ENCODE data around the gene MRPL23.

MRPL23 gene

DNA sequence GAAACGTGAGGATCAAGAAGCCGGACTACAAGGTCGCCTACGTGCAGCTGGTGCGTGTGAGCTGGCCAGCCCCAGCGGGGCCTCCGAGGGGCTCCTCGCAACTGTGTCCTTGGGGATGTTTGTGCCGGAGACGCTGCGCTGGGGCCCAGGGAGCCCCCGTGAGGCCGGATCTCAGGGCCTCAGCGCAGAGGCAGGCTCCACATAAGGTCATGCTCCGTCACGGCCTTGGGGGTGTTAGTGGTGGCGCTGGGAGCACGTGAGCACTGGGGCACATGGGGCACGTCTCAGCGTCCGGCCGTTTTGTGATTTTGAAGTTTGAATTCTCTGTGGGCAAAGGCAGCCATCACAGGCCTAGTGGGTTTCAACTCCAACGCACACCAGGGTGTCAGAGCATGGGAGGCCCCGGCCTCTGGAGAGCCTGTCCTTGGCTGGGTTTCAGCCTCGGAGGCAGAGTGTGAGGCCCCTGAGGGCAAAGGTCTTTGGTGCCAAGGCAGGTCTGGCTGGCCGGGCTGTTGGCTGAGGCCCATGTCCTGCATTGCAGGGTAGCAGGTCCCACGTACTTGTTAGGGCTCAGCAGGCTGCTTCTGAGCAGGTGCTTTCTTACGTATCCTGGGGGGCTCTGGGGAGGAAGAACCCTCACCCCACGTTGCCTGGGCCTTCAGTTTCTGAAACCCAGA lies 5.8 kb downstream of the MRPL23 start:
- no peak for DNase-seq (ENCODE audit: extremely low read depth in 1 of 2, low read depth in 1 of 2)

DNA sequence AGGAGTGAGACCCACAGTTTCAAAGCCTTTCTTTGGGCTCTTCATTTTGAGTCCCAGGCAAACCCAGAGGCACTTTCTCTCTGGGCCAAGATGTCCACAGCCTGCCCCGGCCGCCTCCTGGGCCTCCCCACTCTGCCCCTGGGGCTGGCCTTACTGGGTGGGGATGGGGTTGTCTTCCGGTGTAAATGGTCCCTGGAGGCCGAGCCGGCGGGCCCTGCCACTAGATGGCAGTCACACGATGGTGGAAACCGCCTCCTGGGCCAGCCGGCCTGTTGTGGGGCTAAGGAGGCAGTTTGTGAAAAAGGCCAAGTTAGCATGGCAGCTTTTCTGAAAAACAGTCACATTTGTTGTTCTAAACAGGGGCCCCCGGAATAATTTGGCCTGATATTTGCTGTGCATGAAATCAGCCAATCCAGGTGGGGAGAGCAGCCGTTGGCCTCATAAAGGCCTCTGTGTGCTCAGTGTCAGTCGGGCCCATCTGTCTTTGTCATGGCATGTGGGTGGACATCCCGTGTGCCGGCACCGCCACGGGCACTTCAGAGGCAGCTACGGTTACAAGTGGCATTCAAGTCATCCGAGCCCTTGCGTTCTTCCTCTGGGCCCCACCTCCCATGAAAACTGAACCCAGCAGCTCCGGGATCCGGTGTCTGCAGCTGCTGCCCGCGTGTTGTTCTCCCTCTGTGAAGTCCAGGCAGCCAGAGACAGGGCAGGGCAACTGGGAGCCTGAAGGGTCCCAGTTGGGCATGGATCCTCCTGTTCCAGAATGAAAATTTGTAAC lies 6.5 kb downstream of the MRPL23 start:
- DNase-seq (ENCODE audit: extremely low read depth in 1 of 2, low read depth in 1 of 2) = no peak

DNA sequence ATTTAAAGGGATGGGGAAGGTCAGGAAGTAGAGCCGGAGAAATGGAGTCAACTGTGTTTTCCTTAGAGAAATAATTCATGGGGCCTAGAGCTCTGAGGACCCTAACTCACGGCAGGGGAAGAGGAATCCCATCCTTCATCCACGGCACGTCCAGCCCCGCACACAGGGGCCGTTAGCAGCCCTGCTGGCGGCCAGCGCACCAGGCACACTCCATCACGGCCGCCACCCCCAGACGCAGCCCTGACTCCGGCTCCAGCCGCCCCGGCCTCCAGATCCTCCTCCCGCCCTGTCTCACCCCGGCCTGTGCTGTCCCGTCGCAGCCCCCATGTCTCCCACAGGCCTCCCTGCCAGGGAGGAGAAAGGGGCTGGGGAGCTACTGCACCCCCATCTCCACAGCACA lies 11.2 kb downstream of the MRPL23 start:
- no peak for DNase-seq (ENCODE audit: extremely low read depth in 1 of 2, low read depth in 1 of 2)

DNA sequence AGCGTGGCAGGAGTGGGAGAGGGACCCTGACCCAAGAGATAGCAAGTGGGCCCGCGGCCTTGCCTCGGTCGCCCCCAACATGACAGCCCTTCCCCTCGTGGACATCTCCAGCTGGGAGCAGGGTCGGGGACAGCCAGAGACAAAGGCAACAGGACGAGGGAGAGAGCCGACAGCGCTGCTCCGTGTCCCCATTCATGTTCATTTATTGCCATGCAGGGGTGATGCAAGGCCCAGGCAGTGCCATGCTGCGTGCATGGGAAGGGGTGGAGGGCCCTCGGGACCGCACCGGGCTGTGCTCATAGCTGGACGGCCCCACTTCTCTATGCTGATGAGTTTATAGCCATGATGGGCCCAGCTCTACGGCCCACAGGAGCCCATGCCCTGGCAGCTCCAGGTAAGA lies 12.7 kb downstream of the MRPL23 start:
- no peak for DNase-seq (ENCODE audit: extremely low read depth in 1 of 2, low read depth in 1 of 2)

DNA sequence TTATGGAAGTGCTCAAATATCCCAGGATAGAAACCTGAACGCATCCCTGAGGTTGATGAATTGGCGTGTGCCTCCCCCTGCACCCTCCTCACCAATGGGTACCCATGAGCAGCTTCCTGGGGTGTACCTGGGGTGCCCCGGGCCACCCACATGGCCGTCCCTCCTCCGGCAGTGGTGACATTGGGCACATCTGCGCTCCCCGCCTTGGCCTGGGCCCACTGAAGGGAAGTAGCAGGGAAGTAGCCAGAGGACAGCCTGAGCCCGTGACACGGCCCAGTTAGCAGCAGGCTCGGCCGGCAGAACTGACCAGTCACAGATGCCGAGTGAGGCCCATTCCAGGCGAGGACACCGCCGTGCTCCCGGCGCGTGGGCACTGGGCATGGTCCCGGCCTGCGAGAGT lies 16.7 kb downstream of the MRPL23 start:
- DNase-seq (ENCODE audit: extremely low read depth in 1 of 2, low read depth in 1 of 2) = no peak

DNA sequence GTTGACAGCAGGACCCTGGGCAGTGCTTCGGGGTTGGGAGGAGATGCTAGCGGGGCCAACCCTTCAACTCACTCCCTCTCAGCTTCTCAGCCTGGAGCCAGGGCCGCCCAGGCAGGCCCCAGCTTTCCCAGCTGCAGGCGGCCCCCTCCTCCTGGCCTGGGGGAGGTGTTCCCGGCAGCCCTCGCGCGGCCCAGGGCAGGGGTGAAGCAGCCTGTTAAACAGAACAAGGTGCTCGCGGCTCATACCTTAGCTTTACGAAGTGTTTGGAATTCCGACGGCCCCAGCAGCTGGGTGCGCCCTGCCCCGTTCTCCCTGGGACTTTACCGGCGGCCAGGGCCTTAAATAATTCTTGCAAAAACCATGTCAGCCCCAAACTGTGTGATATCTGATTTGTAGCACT lies 17.2 kb downstream of the MRPL23 start:
- DNase-seq (ENCODE audit: extremely low read depth in 1 of 2, low read depth in 1 of 2) = no peak

DNA sequence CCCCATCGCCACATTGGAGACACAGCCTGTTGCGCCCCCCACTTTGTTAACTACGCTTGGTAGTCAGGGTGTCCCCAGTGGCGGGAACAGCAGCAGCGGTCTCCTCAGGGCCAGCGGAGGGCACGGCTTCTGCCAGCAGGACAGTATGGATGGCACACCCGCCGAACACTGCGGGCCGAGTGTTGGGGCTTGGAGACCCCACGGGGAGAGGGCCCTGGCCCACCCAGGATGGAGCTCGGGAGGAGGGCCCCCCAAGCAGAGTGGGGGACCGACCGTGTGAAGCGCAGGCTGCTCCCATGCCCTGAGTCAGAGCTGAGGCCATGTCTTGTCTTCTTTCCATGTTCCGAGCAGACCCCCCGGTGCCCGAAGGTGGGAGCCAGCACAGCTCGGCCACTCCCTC lies 17.8 kb downstream of the MRPL23 start:
- no peak for DNase-seq (ENCODE audit: extremely low read depth in 1 of 2, low read depth in 1 of 2)

DNA sequence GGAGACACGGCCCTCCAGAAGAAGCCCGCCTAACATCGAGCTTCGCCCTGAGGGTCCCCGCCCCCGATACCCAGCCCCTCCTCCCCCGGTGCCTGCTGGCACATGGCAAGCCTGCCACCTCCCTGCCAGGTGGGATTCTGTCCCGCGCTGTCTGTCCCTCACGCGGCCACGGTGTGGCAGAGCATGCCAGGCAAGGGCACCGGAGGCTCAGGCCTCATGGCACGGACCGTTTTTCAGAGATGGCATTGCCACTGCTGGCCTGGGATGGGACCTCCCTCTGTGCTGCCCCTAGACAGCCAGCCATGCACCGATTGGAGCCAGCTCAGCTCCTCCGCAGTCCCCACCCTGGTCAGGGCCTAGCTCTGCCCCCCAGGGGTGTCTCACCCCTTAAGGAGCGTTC lies 19.4 kb downstream of the MRPL23 start:
- no peak for DNase-seq (ENCODE audit: extremely low read depth in 1 of 2, low read depth in 1 of 2)

DNA sequence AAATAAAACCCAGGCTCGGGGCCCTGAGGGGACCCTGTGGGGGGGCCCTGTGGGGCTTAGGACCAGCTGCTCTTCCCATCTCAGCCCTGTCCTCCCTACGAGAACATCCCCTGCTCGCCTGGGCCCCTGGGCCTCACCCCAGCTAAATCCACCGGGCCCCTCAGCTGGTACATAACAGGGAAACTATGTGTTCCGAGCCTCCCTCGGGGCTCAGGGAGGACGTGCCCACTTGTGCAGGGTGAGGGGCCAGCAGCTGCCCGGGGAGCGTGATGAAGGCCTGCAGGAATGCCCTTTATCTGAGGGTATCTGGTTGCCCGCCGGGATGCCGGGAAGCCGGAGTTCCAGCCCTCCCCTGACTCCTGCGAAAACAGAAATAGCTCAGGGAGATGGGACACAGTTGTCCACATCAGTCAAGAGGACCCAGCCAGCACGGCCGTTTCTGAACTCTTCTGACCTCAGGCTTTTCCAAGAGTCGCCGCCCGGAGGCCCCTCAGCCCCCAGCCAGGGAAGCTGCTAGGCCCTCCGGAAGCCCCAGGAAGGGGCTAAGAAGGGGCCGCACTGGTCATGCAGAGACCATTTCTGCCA lies 20.6 kb downstream of the MRPL23 start:
- DNase-seq (ENCODE audit: extremely low read depth in 1 of 2, low read depth in 1 of 2) = no peak

DNA sequence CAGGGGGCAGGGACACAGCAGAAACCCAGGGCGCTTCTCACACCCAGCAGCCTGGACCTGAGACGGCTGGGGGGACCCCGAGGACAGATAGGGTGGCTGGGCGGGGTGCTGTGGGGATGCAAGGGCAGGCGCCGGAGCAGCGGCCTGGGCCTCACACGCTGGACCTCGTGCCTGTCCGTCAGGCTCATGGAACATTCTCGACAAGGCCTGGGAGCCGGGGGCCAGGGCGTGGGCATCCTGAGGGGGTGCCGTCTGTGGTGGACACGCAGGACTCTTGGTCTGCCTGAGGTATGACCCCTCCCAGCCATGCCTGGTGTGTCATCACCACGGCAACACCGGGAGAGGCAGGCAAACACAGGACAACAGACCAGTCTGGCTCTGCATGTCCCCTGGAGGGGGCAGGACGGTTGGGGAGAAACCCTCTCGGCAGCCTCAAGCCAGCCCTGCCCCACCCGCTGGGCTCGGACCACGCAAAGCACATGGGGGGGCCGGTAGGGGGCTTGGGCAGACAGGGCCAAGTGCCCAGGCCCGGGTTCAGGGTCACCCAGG lies 21.4 kb downstream of the MRPL23 start:
- DNase-seq (ENCODE audit: extremely low read depth in 1 of 2, low read depth in 1 of 2) = no peak

DNA sequence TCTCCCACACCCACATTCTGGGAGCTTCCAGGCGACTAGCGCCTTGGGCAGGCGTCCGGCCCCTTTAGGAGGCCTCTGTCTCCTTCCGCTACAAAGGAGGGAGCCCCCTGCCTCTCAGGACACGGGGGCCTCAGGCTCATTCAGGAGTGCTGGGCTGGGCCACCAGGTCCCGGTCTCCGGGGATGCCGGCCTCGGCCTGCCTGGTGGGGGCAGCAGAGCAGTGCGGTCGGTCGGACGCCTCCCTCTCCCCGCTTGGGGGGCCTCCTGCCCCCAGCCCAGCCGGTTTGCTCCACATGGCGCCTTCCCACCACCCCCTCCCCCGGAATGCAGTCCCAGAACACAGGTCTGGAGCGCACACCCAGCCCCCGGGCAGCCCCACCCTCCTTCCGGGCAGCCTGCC lies 21.9 kb downstream of the MRPL23 start:
- DNase-seq (ENCODE audit: extremely low read depth in 1 of 2, low read depth in 1 of 2) = no peak

DNA sequence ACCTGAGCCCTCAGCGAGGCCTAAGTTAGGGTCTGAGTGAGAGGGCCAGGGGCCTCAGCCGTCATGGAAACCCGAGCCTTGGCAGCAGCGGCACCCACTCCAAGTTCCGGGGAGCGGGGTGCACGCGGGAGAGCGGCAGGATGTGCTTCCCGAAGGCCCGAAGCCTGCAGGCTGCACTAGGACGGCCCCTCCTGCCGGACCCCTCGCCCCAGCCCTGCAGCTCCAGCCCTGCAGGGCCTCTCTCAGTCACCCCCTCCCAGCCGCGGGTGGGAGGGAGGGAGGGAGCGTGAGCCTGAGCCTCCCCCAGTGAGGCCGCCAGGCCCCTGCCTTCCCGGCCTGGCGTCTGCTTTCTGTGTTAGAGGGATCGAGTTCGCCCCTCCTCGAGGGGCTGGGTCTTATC lies 22.6 kb downstream of the MRPL23 start:
- no peak for DNase-seq (ENCODE audit: extremely low read depth in 1 of 2, low read depth in 1 of 2)

DNA sequence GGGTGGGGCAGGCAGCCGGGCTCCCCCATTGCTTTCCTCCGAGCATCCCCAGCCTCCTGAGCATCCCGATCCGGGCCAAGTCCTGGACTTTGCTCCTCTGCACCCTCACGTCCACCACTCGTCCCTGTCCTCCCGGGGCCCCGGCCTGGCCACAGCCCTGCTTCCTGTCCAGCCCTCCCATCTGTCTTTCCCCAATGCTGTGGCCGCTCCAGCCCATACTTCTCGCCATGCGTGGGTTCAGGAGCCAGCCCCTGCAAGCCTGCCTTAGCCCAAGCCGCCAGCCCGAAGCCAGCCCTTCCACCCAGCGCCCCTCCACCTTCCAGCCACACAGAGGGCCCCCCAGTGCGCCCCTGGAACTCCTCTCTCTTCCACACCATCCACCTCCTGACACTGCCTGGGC lies 23.8 kb downstream of the MRPL23 start:
- no peak for DNase-seq (ENCODE audit: extremely low read depth in 1 of 2, low read depth in 1 of 2)

DNA sequence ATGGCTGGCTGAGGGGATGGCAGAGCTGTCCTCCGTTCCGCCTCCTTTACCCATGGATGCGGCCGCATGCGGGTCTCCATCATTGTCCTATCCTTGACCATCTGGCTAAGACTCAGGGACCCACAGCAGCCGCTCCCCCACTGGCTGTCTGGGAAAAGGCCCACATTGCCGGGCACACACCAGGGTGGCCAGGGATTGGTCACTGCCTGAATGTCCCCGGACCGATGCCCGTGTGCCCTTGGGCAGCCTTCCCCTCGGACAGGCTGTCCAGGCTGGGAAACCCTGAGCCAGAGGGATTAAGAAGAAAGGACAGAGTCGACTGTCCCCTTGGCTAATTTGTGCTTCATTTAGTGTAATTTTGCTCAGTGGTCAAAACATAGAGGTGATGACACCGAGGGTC lies 28.1 kb downstream of the MRPL23 start:
- no peak for DNase-seq (ENCODE audit: extremely low read depth in 1 of 2, low read depth in 1 of 2)

DNA sequence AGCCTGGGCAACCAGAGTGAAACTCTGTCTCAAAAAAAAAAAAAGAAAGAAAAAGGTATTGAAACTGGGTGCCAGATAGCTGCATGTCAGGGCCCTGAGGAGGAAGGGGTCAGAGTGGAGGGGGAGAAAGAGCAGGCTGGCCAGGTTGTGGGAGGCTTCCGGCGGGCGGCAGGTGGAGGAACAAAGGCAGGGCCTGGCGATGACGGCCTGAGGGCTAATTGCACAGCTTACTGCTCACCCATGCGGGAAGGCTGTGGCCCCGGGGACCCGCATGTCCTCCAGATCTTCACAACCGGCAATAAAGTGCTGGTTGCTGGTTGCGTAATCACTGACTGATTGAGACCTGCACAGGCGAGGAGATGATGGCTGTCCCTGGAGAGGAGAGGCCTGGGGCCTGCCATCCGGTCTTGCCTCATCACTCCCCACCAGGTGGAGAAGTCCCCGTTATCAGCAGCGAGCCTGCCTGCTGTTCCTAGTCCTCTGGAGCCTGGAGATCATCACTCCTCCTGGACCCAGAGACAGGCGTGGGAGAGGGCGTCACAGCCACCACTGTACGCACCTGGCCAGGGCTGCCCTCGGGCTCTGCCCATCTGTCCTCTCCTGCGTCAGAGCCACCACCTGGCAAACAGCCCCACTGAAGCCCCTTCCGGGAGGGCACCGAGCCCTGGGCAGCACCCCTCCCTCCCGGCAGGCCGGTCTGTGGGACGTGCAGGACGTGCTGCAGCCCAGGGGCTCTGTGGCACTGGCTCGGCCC lies 31.8 kb downstream of the MRPL23 start:
- DNase-seq (ENCODE audit: extremely low read depth in 1 of 2, low read depth in 1 of 2) = no peak

DNA sequence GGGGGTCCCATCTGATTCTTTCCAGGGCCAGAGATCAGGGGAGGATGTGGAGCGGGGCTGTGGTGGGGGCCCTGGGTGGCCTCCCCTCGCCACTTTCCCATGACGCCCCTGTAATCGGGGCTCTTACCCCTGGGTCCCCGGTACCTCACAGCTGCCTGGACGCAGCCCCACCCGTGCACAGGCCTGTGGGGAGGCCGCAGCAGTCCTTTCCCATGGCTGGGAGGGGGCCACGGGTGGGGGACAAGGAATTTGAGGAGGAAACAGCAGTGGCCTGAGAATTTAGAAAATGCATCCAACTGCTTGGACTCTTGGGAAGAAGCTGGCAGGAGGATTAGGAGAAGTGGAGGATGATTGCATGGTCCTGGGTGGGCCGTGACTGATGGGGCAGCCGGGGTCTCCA lies 32.5 kb downstream of the MRPL23 start:
- no peak for DNase-seq (ENCODE audit: extremely low read depth in 1 of 2, low read depth in 1 of 2)

DNA sequence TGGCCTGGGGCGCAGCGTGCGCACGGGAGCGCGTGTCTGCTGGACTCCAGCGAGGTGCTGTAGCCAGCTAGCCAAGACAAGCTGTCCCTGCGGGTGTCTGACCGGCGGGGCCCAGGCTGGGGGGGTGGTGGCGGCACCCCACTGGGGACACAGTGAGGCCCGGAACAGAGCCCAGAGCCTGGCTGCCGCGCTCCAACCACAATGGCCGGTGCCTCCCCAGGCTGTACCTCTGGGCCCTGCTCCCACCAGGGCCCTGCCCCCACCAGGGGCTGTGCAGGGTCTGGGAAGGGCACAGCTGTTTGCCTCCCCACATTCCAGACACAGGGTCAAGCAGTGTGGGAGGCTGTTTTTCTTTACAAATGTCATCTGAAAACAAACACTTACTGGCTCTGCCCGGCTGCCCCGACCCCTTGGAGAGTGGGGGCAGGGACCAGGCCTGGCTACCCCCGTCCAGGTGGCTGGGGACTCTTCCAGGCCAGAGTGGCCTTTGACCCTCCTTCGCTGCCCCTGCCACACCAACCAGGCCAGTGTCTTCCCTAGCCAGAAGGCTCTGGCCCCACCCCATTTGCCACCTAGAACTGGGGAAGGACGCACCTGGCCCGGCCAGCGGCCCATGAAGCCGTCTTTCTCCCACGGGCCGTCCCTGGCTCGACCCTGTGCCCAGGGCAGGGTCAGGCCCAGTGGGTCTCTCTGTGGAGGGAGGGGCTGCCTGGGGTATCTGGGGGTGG lies 35.9 kb downstream of the MRPL23 start:
- no peak for DNase-seq (ENCODE audit: extremely low read depth in 1 of 2, low read depth in 1 of 2)

DNA sequence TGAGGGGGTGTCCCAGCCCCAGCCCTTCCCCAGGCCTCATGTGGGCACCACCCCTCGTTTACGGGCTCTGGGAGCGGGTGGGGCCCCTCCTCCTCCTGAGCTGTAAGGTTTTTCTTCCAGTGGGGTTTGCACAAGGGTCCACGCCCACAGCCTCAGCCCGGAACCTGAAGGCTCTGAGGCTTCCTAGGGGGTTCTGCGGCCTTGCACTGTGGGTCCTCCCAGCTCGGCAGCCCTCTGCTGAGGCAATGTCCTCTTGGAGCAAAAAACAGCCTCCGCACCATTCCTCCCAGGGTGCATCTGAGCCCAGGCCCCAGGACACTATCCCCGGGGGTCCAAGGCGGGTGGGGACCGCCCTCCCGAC lies 36.4 kb downstream of the MRPL23 start:
- no peak for DNase-seq (ENCODE audit: extremely low read depth in 1 of 2, low read depth in 1 of 2)

DNA sequence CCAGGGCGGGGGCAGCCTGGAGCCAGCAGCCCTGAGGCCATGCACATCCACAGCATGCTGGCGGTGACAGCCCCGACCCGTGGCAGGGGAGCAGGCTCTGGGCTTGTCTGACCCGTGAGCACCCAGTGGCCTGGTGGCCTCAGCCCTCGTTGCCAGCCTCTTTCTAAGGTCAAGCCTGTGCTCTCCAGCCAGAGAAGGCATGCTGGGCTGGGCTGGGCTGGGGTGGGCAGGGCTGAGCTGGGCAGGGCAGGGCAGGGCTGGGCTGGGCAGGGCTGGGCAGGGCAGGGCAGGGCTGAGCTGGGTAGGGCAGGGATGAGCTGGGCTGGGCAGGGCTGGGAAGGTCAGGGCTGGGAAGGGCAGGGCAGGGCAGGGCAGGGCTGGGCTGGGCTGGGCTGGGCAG lies 39.9 kb downstream of the MRPL23 start:
- DNase-seq (ENCODE audit: extremely low read depth in 1 of 2, low read depth in 1 of 2) = no peak

DNA sequence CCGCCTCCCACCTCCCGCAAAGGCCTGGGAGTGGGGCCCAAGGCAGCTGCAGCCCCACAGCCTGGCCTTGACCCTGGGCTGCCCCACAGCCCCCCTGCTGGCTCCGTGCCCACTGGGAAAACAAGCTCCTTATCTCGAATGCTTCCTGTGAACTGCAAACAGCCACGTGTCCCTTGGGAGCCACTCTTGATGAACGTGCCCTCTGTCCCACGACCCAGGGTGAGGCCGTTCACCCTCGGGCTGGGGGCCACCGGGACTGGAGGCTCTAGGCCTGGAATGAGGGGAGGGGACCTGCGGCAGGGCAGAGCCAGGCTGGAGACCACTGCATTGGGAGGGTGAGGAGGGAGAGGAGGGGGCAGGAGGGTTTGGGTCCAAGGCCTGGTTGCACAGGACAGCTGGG lies 41.0 kb downstream of the MRPL23 start:
- no peak for DNase-seq (ENCODE audit: extremely low read depth in 1 of 2, low read depth in 1 of 2)
